DOHH2 (cell line): ENCODE results near the gene IFNA13.

ENCODE experiments used
- H3F3A ChIP-seq: fragments of 200-600 bp; sonication (generic), shearing (Covaris generic); 2 replicates; pipeline ENCODE4 v1.6.0; 2016; ENCODE audit warnings: antibody characterized with exemption, mild to moderate bottlenecking; ENCODE audit not compliant: control insufficient read depth, insufficient read depth
- H3K27ac ChIP-seq: fragments of 200-600 bp; sonication (generic); 2 replicates; pipeline ENCODE4 v1.5.1; 2014; ENCODE audit warnings: low read depth, mild to moderate bottlenecking, low read length, moderate library complexity
- H3K27me3 ChIP-seq: fragments of 200-600 bp; sonication (generic); 2 replicates; pipeline ENCODE4 v1.6.1; 2014; ENCODE audit warnings: mild to moderate bottlenecking, low read length, mixed read lengths; ENCODE audit not compliant: control insufficient read depth
- H3K36me3 ChIP-seq: fragments of 200-600 bp; sonication (generic); 2 replicates; pipeline ENCODE4 v1.6.1; 2014; ENCODE audit warnings: mild to moderate bottlenecking, low read length, moderate library complexity, mixed read lengths; ENCODE audit not compliant: control insufficient read depth
- H3K4me1 ChIP-seq: fragments of 200-600 bp; sonication (generic); 2 replicates; pipeline ENCODE4 v1.6.1; 2014; ENCODE audit warnings: mild to moderate bottlenecking, low read length, mixed read lengths; ENCODE audit not compliant: control insufficient read depth
- H3K4me2 ChIP-seq: fragments of 200-600 bp; sonication (generic); 2 replicates; pipeline ENCODE4 v1.6.0; 2014; ENCODE audit warnings: mild to moderate bottlenecking, low read length, moderate library complexity
- H3K4me3 ChIP-seq: fragments of 200-600 bp; sonication (generic); 2 replicates; pipeline ENCODE4 v1.5.1; 2014; ENCODE audit warnings: mild to moderate bottlenecking, low read length, mixed read lengths
- H3K79me2 ChIP-seq: fragments of 200-600 bp; sonication (generic); 2 replicates; pipeline ENCODE4 v1.6.1; 2014; ENCODE audit warnings: mild to moderate bottlenecking, low read length, mixed read lengths; ENCODE audit not compliant: control insufficient read depth
- H3K9me2 ChIP-seq: fragments of 200-600 bp; sonication (generic); replicated peaks from 2 replicates; pipeline ENCODE4 v1.6.1; 2014; ENCODE audit warnings: mild to moderate bottlenecking, low read length, mixed read lengths; ENCODE audit not compliant: control insufficient read depth
- H3K9me3 ChIP-seq: fragments of 200-600 bp; sonication (generic); 2 replicates; pipeline ENCODE4 v1.6.1; 2014; ENCODE audit warnings: antibody characterized with exemption, low read length, mixed read lengths; ENCODE audit not compliant: control insufficient read depth, insufficient read depth
- H4K20me1 ChIP-seq: fragments of 200-600 bp; sonication (generic); 2 replicates; pipeline ENCODE4 v1.6.0; 2014; ENCODE audit warnings: low read depth, mild to moderate bottlenecking, antibody characterized with exemption, low read length, moderate library complexity; ENCODE audit not compliant: control insufficient read depth, insufficient read depth
- EZH2phosphoT487 ChIP-seq: fragments of 200-600 bp; sonication (generic); IDR thresholded peaks from 2 replicates; pipeline ENCODE4 v1.6.1; 2017; ENCODE audit warnings: borderline replicate concordance, mild to moderate bottlenecking, antibody characterized with exemption, low read length, moderate library complexity, mixed read lengths
- TF ChIP-seq, protein P1 (sequence below): fragments of 200-600 bp; sonication (generic); IDR thresholded peaks from one replicate; pipeline ENCODE4 v1.5.1; 2014; ENCODE audit warnings: antibody characterized with exemption, mild to moderate bottlenecking, low read depth, low read length; ENCODE audit not compliant: poor library complexity, severe bottlenecking

Gene IFNA13

DNA sequence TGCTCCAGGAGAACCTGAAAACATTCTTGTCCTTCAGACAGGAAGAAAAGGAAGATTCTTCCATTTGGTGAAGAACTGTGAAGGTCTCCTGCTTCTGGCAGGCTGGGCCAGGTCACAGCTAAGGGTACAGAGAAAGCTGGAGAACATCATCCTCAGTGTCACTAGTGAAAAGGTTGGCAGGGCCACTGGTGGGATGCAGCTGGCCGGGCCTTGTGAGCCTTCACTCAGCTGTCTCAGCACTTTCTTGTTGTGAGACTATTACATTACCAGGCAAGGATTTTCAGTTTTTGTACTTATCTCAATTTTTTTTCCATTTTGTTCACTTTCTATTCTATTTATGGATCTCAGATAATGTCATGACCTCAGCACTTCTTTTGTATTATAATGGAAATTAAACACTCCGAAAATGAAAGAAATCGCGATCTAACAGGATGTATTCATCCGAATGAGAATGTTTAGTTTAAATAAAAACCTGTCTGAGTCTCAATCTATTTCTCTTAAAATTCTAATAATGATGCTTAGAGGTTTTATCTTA, 31.2 kb upstream of the IFNA13 start:
- Histone ChIP-seq H3K4me3 (no peak overlapping the region), H3K4me2 (no peak overlapping the region), H3K9me3 (no peaks in the 10 kb centered on the region), H4K20me1 (0 out of 2 replicates have a peak, but pooled peaks cover 2% of the 10 kb centered on the region), H3F3A (no peaks in the 10 kb centered on the region), H3K79me2 (no peaks in the 10 kb centered on the region), H3K27me3 (peaks cover 39% of the 10 kb centered on the region), H3K36me3 (no peaks in the 10 kb centered on the region), H3K4me1 (peaks cover 5% of the 10 kb centered on the region; the same call in 1 of the 2 replicates), H3K9me2 (no peaks in the 10 kb centered on the region), H3K27ac (no peak overlapping the region)
- TF ChIP-seq, protein P1, sequence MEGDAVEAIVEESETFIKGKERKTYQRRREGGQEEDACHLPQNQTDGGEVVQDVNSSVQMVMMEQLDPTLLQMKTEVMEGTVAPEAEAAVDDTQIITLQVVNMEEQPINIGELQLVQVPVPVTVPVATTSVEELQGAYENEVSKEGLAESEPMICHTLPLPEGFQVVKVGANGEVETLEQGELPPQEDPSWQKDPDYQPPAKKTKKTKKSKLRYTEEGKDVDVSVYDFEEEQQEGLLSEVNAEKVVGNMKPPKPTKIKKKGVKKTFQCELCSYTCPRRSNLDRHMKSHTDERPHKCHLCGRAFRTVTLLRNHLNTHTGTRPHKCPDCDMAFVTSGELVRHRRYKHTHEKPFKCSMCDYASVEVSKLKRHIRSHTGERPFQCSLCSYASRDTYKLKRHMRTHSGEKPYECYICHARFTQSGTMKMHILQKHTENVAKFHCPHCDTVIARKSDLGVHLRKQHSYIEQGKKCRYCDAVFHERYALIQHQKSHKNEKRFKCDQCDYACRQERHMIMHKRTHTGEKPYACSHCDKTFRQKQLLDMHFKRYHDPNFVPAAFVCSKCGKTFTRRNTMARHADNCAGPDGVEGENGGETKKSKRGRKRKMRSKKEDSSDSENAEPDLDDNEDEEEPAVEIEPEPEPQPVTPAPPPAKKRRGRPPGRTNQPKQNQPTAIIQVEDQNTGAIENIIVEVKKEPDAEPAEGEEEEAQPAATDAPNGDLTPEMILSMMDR = no peak
- TF ChIP-seq EZH2phosphoT487 = no peak

DNA sequence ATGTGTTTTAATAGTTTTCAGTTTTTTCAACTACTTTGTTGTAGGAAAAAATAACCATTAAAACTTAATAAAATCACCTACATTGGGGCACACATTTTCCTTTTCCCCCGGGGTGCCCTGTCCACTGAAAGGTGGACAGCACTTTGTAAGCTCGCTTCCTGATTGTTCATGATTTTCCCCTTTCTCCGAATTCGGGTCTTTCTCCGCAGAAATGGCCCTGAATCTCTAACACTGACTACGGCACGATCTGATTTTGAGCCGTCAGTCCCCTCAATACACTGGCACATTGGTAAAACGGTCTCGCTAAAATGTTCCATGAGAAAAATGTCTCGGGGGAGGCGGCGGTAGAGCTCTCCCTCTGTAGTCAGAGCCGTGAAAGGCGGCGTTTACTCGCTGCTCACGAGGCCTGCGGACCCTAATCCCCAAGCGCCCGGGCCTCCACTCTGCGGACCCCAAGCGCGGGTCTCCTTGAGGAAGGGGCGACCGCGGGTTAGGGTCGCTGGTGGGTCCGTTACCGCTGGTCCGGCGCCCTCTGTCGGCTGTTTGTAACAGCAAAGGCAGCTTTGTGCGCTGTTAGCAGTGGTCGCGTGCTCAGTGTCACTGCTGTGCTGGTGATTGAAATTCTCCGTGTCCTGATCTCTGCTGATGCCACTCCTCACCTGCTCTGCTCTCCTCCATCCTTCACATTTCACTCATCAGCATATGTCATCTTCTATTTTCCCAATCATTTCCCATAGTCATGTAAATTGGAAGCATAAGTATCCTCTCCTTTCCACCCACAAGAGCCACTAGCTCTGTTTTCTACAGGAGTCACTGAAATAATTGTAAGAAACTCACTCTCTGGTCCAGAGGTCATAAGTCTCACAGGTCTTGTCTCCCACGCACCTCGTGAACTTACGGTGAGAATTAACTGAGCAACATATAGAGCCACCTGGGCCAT, 28.2 kb upstream of the IFNA13 start:
- Histone ChIP-seq H4K20me1 (0 out of 2 replicates have a peak, but pooled peaks cover 2% of the 10 kb centered on the region), H3K9me2 (no peaks in the 10 kb centered on the region), H3K36me3 (no peaks in the 10 kb centered on the region), H3K4me1 (peaks cover 5% of the 10 kb centered on the region; the same call in 1 of the 2 replicates), H3K27me3 (peaks cover 42% of the 10 kb centered on the region), H3K27ac (no peak overlapping the region), H3K9me3 (no peaks in the 10 kb centered on the region), H3K4me3 (peak overlapping the region; percentile 20), H3F3A (no peaks in the 10 kb centered on the region), H3K4me2 (peak overlapping the region; percentile 53), H3K79me2 (no peaks in the 10 kb centered on the region)
- TF ChIP-seq EZH2phosphoT487 = peak; percentile 85; the same call in 1 of the 2 replicates
- TF ChIP-seq, protein P1 = peak; percentile 92

DNA sequence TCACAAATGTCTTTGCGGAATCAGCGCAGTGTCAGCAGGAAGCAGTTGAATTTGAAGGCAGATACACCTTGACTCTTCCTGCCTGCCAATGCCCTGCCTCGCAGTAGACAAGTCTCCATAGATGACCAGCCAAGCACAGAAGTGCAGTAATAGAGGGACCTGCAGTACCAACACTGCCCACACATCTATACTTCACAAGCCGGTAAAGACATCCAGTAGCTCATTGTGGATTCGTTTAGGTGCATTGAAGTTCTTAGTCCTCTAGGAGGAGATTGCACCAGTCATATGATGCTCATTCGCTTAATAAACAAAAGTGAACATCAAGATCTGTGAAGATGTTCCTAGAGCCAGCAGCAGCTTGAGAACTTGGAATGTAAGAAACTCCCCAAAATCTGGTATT, 24.4 kb upstream of the IFNA13 start:
- Histone ChIP-seq H3K79me2 (no peaks in the 10 kb centered on the region), H3K4me1 (peaks cover 5% of the 10 kb centered on the region; the same call in 1 of the 2 replicates), H3F3A (no peaks in the 10 kb centered on the region), H3K9me2 (no peaks in the 10 kb centered on the region), H3K4me2 (no peak overlapping the region), H3K27me3 (peaks cover 49% of the 10 kb centered on the region), H3K36me3 (no peaks in the 10 kb centered on the region), H3K4me3 (no peak overlapping the region), H3K9me3 (no peaks in the 10 kb centered on the region), H3K27ac (no peak overlapping the region), H4K20me1 (0 out of 2 replicates have a peak, but pooled peaks cover 2% of the 10 kb centered on the region)
- no peak for TF ChIP-seq EZH2phosphoT487
- TF ChIP-seq, protein P1 = peak; percentile 33
